Spinal cord (tissue), 10 donors: Measurements from ENCODE around the gene ZWILCH. TPM values are rescaled to one million over a fixed set of nuclear protein-coding genes. Genes with fewer than 3 reads are reported as not detected.

Source experiments
- DNase-seq, 6 donors: peaks; one replicate each; pipeline versions ENCODE4 v3.0.0 to v3.0.0-alpha.2; 2013 to 2015; ENCODE audit warnings: low spot score in 6 of 6, low read depth in 4 of 6
- H3K27ac ChIP-seq: one replicate; pipeline ENCODE4 v1.5.1; 2013; ENCODE audit warnings: low read depth, low read length, control low read depth
- H3K27me3 ChIP-seq: one replicate; pipeline ENCODE4 v1.6.1; 2013; ENCODE audit warnings: low read length; ENCODE audit not compliant: control insufficient read depth, insufficient read depth
- H3K36me3 ChIP-seq: one replicate; pipeline ENCODE4 v1.6.1; 2013; ENCODE audit warnings: low read length; ENCODE audit not compliant: control insufficient read depth, insufficient read depth
- H3K4me1 ChIP-seq: one replicate; pipeline ENCODE4 v1.6.1; 2013; ENCODE audit warnings: low read length; ENCODE audit not compliant: control insufficient read depth, insufficient read depth
- H3K4me3 ChIP-seq: one replicate; pipeline ENCODE4 v1.5.1; 2013; ENCODE audit warnings: low read depth, low read length, control low read depth
- H3K9me3 ChIP-seq: one replicate; pipeline ENCODE4 v1.6.1; 2013; ENCODE audit warnings: low read length; ENCODE audit not compliant: control insufficient read depth, insufficient read depth
- WGBS: methylation state at CpG from one replicate; pipeline ENCODE4 v1.1.5; 2013; ENCODE audit warnings: missing lambda C conversion rate; ENCODE audit not compliant: insufficient coverage; 5-methylcytosine and 5-hydroxymethylcytosine counted together
- polyA plus RNA-seq, 2 donors: library from polyadenylated mRNA; unstranded; fragments of 120-200 nt; gene quantifications; one replicate each; pipeline ENCODE4 v1.2.1, GENCODE V29; 2013; ENCODE audit not compliant: insufficient read length in 2 of 2
- total RNA-seq, 2 donors: library from RNA; depleted of rRNA in 1 of 2; stranded (reverse); fragments of 120-200 nt in 1 of 2; fragments of >200 nt in 1 of 2; gene quantifications; one replicate each; pipeline versions ENCODE4 v1.2.3 to v1.2.4, GENCODE V29; 2013 to 2014
- donor health status: healthy.

The ZWILCH gene
- total and polyA plus RNA-seq, 4 donors, result 17.7 to 22.8 (median 19.8) TPM

DNA sequence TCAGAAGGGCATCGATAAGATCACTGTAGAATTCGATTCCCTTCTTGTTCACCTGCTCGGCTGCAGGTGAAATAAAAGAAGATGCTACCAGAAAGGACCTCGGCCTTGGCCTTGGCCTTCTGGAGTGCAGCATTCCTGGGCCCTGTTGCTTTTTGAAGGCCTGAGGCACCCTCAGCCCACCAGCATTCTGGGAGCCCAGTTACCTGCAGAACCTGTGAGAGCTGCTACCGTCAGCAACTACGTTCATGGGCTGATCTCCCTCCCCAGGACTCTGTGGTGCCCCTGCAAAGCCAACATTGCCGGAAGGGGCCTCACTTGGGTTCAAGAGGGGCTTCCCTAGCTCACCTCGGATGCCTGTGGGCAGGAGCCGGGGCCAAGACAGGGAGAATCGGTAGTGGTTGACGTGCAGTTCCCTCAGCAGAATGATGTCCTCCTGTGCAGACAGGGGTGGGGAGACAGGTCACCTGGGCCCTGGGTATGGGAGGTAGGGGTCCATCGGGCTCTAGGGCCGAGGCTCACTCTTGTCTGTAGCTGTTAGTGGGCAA lies 58.5 kb downstream of the ZWILCH start:
- Histone ChIP-seq H3K27ac (no peak overlapping the region), H3K4me1 (peaks cover 18% of the 10 kb centered on the region), H3K4me3 (no peak overlapping the region), H3K36me3 (peaks cover 2% of the 10 kb centered on the region), H3K9me3 (no peaks in the 10 kb centered on the region), H3K27me3 (no peaks in the 10 kb centered on the region)
- DNase-seq, result no peak
- WGBS, result 94% methylated on average over 11 of the region's 13 CpGs

DNA sequence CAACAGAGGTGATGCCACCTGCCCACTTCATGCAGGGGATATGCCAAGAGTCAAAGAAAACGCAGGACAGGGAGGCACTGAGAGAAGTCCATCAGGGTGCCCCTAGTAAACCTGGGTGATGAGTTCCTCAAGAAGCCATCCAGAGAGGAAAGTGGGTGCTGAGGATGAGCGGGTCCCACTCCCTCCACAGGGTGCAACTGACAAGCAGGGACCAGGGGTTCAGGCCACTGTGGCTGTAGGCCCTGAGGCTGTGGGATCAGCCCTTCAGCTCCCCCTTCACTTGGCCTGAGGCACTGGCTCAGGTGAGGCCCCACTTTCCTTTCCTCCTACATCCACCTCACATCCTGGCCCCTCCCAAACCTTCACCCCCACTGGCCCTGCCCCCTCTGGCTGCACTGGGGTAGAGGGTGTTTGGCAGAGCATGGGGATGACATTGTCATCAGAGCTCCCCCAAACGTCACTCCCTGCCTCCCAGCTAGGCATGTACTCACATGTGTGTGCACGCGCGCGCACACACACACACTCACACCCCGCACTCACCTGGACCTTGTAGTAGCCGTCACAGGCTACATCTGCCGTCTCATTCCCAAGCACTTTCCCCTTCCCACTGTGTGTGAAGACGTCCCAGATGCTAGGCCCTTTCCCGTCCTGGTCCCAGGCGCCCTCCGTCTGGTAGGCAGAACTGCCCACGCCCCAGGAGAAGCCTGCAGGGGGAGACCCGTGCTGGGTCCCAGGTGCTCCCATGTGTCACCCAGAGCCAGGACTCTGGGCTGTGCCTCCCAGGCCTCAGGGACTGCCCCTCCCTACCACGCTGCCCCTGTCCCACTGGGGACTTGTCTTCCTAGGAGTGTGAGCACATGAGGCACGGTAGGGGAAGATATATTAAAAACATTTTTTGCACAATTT lies 59.3 kb downstream of the ZWILCH start:
- no peak overlapping the region for H3K4me3 ChIP-seq
- WGBS, result 90% methylated on average over 16 of the region's 18 CpGs
- H3K4me1 ChIP-seq, result peaks cover 18% of the 10 kb centered on the region
- H3K36me3 ChIP-seq, result peaks cover 2% of the 10 kb centered on the region
- no peaks in the 10 kb centered on the region for H3K27me3 ChIP-seq
- no peak overlapping the region for H3K27ac ChIP-seq
- no peaks in the 10 kb centered on the region for H3K9me3 ChIP-seq
- no peak for DNase-seq

DNA sequence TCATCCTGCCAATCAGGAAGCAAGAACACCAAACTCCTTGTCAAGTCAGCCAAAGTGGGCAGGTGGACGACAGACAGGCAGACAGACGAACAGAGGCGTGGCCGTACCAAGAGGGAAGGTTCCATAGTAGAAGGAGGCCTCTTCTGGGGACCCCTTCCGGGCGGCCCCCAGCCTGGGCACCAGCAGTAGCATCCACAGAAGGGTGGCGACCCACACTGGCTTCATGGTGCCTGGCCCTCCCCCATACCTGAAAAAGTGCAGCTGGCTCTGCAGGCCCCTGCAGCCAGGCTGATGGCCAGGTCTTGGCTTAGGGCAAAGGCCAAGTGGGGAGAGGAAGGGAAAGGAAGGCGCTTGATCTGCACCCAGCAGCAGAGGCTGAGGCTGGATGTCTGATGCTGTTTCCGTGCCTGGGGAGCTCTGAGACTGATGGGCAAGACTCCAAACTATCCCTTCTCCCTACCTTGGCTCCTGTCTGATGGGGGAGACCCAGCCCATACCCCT lies 60.1 kb downstream of the ZWILCH start:
- Histone ChIP-seq H3K27ac (no peak overlapping the region), H3K9me3 (no peaks in the 10 kb centered on the region), H3K27me3 (no peaks in the 10 kb centered on the region), H3K4me1 (peaks cover 18% of the 10 kb centered on the region), H3K4me3 (no peak overlapping the region), H3K36me3 (peaks cover 2% of the 10 kb centered on the region)
- WGBS, result 82% methylated on average over 8 of the region's 9 CpGs
- no peak for DNase-seq

DNA sequence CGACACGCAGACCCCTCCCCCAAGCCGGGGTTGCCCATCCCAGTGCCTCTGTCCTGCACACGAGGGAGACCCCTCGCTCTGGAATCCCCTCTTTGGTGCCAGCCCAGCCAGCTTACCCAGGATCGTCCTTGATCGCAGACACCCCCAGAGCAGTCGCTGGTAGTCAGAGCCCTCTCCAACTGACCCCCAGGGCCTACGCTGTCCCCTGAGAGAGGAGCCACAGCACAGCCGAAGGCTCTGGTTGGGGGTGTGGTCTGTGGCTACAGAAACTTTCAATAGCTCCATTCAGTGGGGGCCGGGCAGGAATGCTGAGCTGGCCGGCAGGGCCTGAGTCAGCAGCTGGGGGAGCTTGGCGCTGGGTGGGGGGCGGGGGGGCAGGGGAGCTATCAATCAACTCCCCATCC lies 60.6 kb downstream of the ZWILCH start, which contains the start of gene LCTL:
Gene LCTL (minus strand): TSS at position 258 of the 404 bp plus-strand sequence. CDS start 633 bp downstream, outside the sequence.
- Histone ChIP-seq H3K27me3 (no peaks in the 10 kb centered on the region), H3K36me3 (peaks cover 2% of the 10 kb centered on the region), H3K4me3 (no peak within 1 kb of the TSS), H3K9me3 (no peaks in the 10 kb centered on the region), H3K4me1 (peaks cover 18% of the 10 kb centered on the region), H3K27ac (no peak within 1 kb of the TSS)
- 13% methylated on average over 7 of the region's 14 CpGs for WGBS
- DNase-seq, result peak in 4 of 6 donors; percentile 1 to 57 (median 16)

DNA sequence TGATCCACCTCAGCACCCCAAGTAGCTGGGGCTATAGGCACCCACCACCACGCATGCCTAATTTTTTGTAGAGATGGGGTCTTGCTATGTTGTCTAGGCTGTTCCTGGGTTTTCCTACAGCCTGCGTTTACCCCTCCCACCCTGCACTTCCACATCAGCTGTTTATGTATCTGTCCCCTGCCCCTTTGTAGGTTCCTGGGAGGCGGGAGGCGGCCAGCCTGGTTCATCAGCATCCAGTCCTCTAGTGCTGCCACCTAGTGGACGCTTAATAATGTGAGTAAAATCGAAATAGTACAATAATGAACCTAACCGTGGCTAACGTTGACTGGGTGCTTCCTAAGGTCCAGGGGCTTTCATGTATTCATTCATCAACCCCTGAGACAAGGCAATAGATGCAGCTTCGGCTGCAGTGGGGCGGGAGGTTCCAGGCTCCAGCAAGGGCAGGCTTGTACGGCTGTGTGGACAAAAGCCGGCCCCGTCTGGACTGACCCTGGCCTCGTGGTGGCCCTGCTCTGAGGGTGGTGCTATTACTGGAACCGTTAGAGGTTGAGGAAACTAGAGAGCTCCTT lies 61.9 kb downstream of the ZWILCH start:
- H3K4me1 ChIP-seq, result peaks cover 18% of the 10 kb centered on the region
- WGBS, result 50% methylated on average over 8 of the region's 15 CpGs
- H3K36me3 ChIP-seq, result no peaks in the 10 kb centered on the region
- H3K27me3 ChIP-seq, result no peaks in the 10 kb centered on the region
- no peak overlapping the region for H3K27ac ChIP-seq
- no peaks in the 10 kb centered on the region for H3K9me3 ChIP-seq
- DNase-seq, result peak; percentile 7 to 71 (median 39)
- no peak overlapping the region for H3K4me3 ChIP-seq

DNA sequence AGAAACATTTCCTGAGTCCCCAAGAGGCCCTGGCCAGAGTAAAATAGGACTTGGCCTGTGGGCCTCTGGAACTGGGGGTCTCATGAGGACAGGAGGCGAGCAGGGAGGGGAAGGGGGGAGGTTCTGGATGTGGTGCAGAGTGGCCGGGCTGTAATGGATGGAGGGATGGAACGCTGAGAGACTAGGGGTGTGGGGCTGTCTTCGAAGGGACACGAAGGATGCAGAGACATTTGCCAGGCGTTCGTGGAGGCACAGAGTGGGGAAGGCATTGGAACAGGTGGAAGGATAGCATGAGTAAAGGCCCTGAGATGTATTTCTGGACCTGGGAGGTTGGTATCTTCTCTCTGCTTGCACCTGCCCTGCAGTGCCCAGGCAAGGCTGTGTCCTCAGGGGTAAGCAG lies 62.8 kb downstream of the ZWILCH start:
- WGBS, result 92% methylated on average over 7 of the region's 7 CpGs
- Histone ChIP-seq H3K36me3 (no peaks in the 10 kb centered on the region), H3K4me1 (peaks cover 18% of the 10 kb centered on the region), H3K9me3 (no peaks in the 10 kb centered on the region), H3K4me3 (no peak overlapping the region), H3K27me3 (no peaks in the 10 kb centered on the region), H3K27ac (no peak overlapping the region)
- no peak for DNase-seq

DNA sequence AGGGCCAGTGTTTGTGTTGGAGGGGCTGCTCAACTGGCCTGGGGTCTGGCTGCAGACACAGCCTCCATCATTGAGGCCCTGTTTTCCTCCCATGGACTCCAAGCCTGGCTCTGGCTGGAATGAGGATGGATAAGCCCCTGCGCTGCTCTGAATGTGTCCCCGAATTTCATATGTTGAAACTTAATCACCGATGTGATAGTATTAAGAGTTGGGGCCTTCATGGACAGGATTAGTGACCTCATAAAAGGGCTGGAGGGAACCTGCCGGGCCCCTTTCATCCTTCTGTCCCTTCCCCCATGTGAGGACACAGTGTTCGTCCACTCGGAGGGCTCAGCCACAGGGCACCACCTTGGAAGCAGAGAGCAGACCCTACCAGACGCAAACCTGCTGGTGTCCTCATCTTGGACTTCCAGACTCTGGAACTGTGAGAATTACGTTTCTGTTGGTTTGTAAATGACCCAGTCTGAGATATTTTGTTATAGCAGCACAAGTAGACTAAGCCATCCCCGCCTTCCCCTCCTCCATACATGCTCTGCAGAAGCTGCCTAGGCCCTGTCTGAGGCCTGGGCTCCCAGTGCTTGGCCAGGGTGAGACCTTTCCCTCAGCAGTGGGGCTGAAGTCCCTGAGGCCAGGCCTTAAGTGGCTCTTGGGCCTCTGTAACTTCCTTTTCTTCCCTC lies 64.5 kb downstream of the ZWILCH start:
- H3K27me3 ChIP-seq, result no peaks in the 10 kb centered on the region
- no peak overlapping the region for H3K4me3 ChIP-seq
- DNase-seq, result no peak
- peaks cover 18% of the 10 kb centered on the region for H3K4me1 ChIP-seq
- no peak overlapping the region for H3K27ac ChIP-seq
- no peaks in the 10 kb centered on the region for H3K36me3 ChIP-seq
- H3K9me3 ChIP-seq, result no peaks in the 10 kb centered on the region
- WGBS, result 100% methylated on average over 4 of the region's 9 CpGs

DNA sequence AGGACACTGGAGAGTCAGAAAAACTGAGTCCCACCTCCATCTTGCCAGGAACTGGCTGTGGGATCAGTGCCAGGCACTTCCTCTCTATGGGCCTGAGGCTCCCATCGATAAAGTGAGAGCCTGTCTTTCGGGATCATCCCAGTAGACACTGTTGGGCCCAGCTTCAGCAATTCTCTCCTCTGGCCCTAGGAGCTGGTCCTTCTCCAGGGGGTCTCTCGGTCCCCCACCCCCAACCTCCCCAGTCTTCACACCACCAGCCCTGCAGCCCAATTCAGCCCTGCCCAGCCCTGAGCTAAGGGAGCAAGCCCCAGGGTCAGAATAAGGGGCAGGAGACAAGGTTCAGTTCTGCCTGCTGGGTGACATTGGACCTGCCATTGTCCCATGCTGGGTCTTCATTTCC lies 65.2 kb downstream of the ZWILCH start:
- H3K27me3 ChIP-seq, result no peaks in the 10 kb centered on the region
- 97% methylated on average over 3 of the region's 3 CpGs for WGBS
- peaks cover 17% of the 10 kb centered on the region for H3K4me1 ChIP-seq
- no peak for DNase-seq
- H3K4me3 ChIP-seq, result no peak overlapping the region
- no peak overlapping the region for H3K27ac ChIP-seq
- no peaks in the 10 kb centered on the region for H3K36me3 ChIP-seq
- no peaks in the 10 kb centered on the region for H3K9me3 ChIP-seq

DNA sequence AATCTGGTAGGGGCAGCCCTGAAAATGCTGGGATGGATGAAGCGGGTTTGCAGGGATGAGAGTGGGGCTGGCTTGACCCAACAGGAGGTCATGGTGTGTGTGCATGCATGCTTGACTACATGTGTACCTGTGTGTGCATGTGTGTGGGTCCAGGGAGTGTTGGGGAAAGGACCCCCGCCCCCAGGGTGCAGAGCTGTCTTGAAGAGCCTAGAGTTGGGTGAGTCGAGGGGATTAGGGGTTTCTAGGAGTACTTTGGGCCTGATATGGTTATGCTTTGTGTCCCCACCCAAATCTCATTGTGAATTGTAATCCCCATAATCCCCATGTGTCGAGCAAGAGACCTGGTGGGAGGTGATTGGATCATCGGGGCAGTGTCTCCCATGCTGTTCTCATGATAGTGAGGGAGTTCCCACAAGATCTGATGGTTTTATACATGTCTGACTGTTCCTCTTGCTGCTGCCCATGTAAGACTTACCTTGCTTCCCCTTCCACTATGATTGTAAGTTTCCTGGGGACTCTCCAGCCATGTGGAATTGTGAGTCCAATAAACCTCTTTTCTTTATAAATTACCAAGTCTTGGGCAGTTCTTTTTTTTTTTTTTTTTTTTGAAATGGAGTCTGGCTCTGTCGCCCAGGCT lies 65.8 kb downstream of the ZWILCH start:
- H3K4me3 ChIP-seq, result no peak overlapping the region
- H3K36me3 ChIP-seq, result no peaks in the 10 kb centered on the region
- peaks cover 10% of the 10 kb centered on the region for H3K4me1 ChIP-seq
- no peaks in the 10 kb centered on the region for H3K9me3 ChIP-seq
- H3K27ac ChIP-seq, result no peak overlapping the region
- H3K27me3 ChIP-seq, result no peaks in the 10 kb centered on the region
- no peak for DNase-seq
- WGBS, result 92% methylated on average over 2 of the region's 6 CpGs
